CD14-positive monocyte (primary cell): Measurements from ENCODE around the gene DHX29. TPM values are rescaled to one million over a fixed set of nuclear protein-coding genes. Genes with fewer than 3 reads are reported as not detected.
A peak's percentile ranks its signal among the peaks of the same experiment; 100 is the strongest.

Experiments
- DNase-seq, 3 donors: peaks; one replicate each; pipeline ENCODE4 v3.0.0-alpha.2; 2011 to 2022
- H2AFZ ChIP-seq: 2 replicates; pipeline ENCODE4 v1.6.0; 2012; ENCODE audit warnings: mild to moderate bottlenecking, low read depth, low read length, inconsistent platforms; ENCODE audit not compliant: insufficient read depth, poor library complexity, severe bottlenecking
- H3K27ac ChIP-seq, 2 donors: 1 replicate in 1 of 2; 2 replicates in 1 of 2; pipeline ENCODE4 v1.5.1; 2012 to 2013; ENCODE audit warnings: low read length in 2 of 2, control low read depth in 1 of 2, inconsistent platforms in 1 of 2, low read depth in 1 of 2, mild to moderate bottlenecking in 1 of 2
- H3K27me3 ChIP-seq, 2 donors: one replicate each; pipeline versions ENCODE4 v1.6.0 to v1.6.1; 2011 to 2013; ENCODE audit warnings: low read length in 2 of 2; ENCODE audit not compliant: control insufficient read depth in 2 of 2, insufficient read depth in 2 of 2
- H3K36me3 ChIP-seq, 2 donors: replicated peaks in 1 of 2; 1 replicate in 1 of 2; 2 replicates in 1 of 2; pipeline versions ENCODE4 v1.5.1 to v1.6.1; 2012 to 2013; ENCODE audit warnings: low read length in 2 of 2, control low read depth in 1 of 2, inconsistent platforms in 1 of 2, mild to moderate bottlenecking in 1 of 2; ENCODE audit not compliant: insufficient read depth in 2 of 2, control insufficient read depth in 1 of 2
- H3K4me1 ChIP-seq, 2 donors: 1 replicate in 1 of 2; 2 replicates in 1 of 2; pipeline versions ENCODE4 v1.5.1 to v1.6.1; 2012 to 2013; ENCODE audit warnings: low read length in 2 of 2, control low read depth in 1 of 2, inconsistent platforms in 1 of 2, mild to moderate bottlenecking in 1 of 2, moderate library complexity in 1 of 2; ENCODE audit not compliant: insufficient read depth in 2 of 2, control insufficient read depth in 1 of 2
- H3K4me2 ChIP-seq: replicated peaks from 2 replicates; pipeline ENCODE3; 2012; ENCODE audit warnings: low read length, moderate library complexity, mild to moderate bottlenecking; ENCODE audit not compliant: poor library complexity, severe bottlenecking; ENCODE audit errors: extremely low read depth
- H3K4me3 ChIP-seq, 3 experiments: fragments of 200-600 bp in 1 of 3; sonication (generic) in 1 of 3; replicated peaks in 1 of 3; 1 replicate in 2 of 3; 2 replicates in 1 of 3; pipeline ENCODE4 v1.5.1; 2011 to 2013; ENCODE audit warnings: low read length in 3 of 3, mild to moderate bottlenecking in 3 of 3, control low read depth in 2 of 3, low read depth in 2 of 3, inconsistent platforms in 1 of 3, moderate library complexity in 1 of 3
- H3K79me2 ChIP-seq: 2 replicates; pipeline ENCODE4 v1.6.0; 2012; ENCODE audit warnings: mild to moderate bottlenecking, control low read depth, inconsistent platforms, low read length, moderate library complexity; ENCODE audit not compliant: insufficient read depth
- H3K9ac ChIP-seq: 2 replicates; pipeline ENCODE4 v1.6.0; 2017; ENCODE audit warnings: low read length, mild to moderate bottlenecking; ENCODE audit not compliant: insufficient read depth, poor library complexity, severe bottlenecking
- H3K9me3 ChIP-seq, 2 donors: replicated peaks in 1 of 2; 1 replicate in 1 of 2; 2 replicates in 1 of 2; pipeline versions ENCODE4 v1.5.1 to v1.6.1; 2012 to 2013; ENCODE audit warnings: low read length in 2 of 2, control low read depth in 1 of 2; ENCODE audit not compliant: control insufficient read depth in 1 of 2, insufficient read depth in 1 of 2
- H4K20me1 ChIP-seq: 2 replicates; pipeline ENCODE4 v1.6.0; 2012; ENCODE audit warnings: mild to moderate bottlenecking, low read length, control low read depth, moderate library complexity; ENCODE audit not compliant: insufficient read depth
- H3K27ac Mint-ChIP-seq, 7 donors: one replicate each; pipeline ENCODE4 v1.8.0; 2020; ENCODE audit warnings: mild to moderate bottlenecking in 7 of 7, mixed read lengths in 7 of 7, moderate library complexity in 6 of 7, inconsistent platforms in 2 of 7
- H3K27me3 Mint-ChIP-seq, 3 donors: one replicate each; pipeline ENCODE4 v1.8.0; 2021 to 2022; ENCODE audit warnings: low read depth in 3 of 3, mild to moderate bottlenecking in 3 of 3, mixed read lengths in 3 of 3, moderate library complexity in 3 of 3, inconsistent platforms in 1 of 3
- H3K36me3 Mint-ChIP-seq, 2 donors: one replicate each; pipeline ENCODE4 v1.8.0; 2020; ENCODE audit warnings: mixed read lengths in 2 of 2, inconsistent platforms in 1 of 2, mild to moderate bottlenecking in 1 of 2
- H3K4me1 Mint-ChIP-seq: one replicate; pipeline ENCODE4 v1.8.0; 2020; ENCODE audit warnings: mild to moderate bottlenecking, mixed read lengths
- H3K4me3 Mint-ChIP-seq, 2 donors: one replicate each; pipeline ENCODE4 v1.8.0; 2020; ENCODE audit warnings: mild to moderate bottlenecking in 2 of 2, mixed read lengths in 2 of 2, moderate library complexity in 1 of 2
- H3K9me3 Mint-ChIP-seq, 7 donors: one replicate each; pipeline ENCODE4 v1.8.0; 2020 to 2022; ENCODE audit warnings: mixed read lengths in 7 of 7, mild to moderate bottlenecking in 6 of 7, moderate library complexity in 6 of 7, inconsistent platforms in 2 of 7
- WGBS: methylation state at CpG from one replicate; pipeline ENCODE4 v1.1.5; 2013; ENCODE audit warnings: missing lambda C conversion rate; ENCODE audit not compliant: insufficient coverage; 5-methylcytosine and 5-hydroxymethylcytosine counted together
- intact Hi-C, 2 donors: fragments of 100-400 bp; cut with micrococcal nuclease; formaldehyde crosslinking; loops; one replicate each; pipeline versions ENCODE4 v1.15.0 to v1.15.1; 2023
- polyA plus RNA-seq, 3 donors: library from polyadenylated mRNA; depleted of rRNA in 1 of 3; unstranded in 2 of 3; stranded (reverse) in 1 of 3; fragments of 300-500 nt in 2 of 3; fragments of >200 nt in 1 of 3; fragmentation: Illumina TruSeq in 2 of 3; gene quantifications; 1 replicate in 2 of 3; 2 replicates in 1 of 3; pipeline ENCODE4 v1.2.3, GENCODE V29; 2012 to 2021
- TF ChIP-seq, protein P1 (sequence below): fragments of 200-600 bp; IDR thresholded peaks from one replicate; pipeline ENCODE4 v1.8.0; 2022; ENCODE audit warnings: antibody characterized with exemption, mild to moderate bottlenecking

DHX29 gene
- polyA plus RNA-seq, 3 donors, result 5.2 to 15.9 (median 9.7) TPM

DNA sequence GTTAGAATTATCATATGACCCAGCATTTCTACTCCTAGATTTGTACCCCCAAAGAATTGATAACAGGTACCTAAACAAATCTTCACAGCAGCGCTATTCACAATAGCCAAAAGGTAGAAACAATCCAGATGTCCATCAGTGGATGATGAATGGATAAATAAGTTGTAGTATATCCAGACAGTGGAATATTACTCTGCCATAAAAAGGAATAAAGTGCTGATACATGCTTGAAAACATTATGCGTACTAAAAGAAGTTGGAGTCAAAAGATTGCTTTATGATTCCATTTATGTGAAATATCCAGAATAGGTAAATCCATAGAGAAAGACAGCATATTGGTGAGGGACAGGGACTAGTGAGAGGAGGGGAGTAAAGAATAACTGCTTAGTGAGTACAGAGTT lies 26.3 kb upstream of the DHX29 start:
- WGBS, result 100% methylated on average over 1 of the region's 2 CpGs
- no peaks in the 10 kb centered on the region for H3K9me3 Mint-ChIP-seq
- H3K27ac ChIP-seq, result no peak overlapping the region
- no peak overlapping the region for H3K9ac ChIP-seq
- H3K79me2 ChIP-seq, result peaks cover 16% of the 10 kb centered on the region
- H3K27ac Mint-ChIP-seq, result peak overlapping the region in 1 of 7 donors; percentile 38
- no peaks in the 10 kb centered on the region for H3K4me1 ChIP-seq
- intact Hi-C loops, result no loop called here
- peaks cover 61 to 78% of the 10 kb centered on the region in 2 donors for H3K36me3 ChIP-seq
- H3K4me3 Mint-ChIP-seq, result no peak overlapping the region
- peaks cover 16% of the 10 kb centered on the region for H4K20me1 ChIP-seq
- H2AFZ ChIP-seq, result no peak overlapping the region
- H3K4me1 Mint-ChIP-seq, result peaks cover 4% of the 10 kb centered on the region
- no peak overlapping the region for H3K4me3 ChIP-seq
- TF ChIP-seq, protein P1, sequence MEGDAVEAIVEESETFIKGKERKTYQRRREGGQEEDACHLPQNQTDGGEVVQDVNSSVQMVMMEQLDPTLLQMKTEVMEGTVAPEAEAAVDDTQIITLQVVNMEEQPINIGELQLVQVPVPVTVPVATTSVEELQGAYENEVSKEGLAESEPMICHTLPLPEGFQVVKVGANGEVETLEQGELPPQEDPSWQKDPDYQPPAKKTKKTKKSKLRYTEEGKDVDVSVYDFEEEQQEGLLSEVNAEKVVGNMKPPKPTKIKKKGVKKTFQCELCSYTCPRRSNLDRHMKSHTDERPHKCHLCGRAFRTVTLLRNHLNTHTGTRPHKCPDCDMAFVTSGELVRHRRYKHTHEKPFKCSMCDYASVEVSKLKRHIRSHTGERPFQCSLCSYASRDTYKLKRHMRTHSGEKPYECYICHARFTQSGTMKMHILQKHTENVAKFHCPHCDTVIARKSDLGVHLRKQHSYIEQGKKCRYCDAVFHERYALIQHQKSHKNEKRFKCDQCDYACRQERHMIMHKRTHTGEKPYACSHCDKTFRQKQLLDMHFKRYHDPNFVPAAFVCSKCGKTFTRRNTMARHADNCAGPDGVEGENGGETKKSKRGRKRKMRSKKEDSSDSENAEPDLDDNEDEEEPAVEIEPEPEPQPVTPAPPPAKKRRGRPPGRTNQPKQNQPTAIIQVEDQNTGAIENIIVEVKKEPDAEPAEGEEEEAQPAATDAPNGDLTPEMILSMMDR, result no peak
- no peaks in the 10 kb centered on the region for H3K27me3 ChIP-seq
- H3K9me3 ChIP-seq, result no peaks in the 10 kb centered on the region
- H3K36me3 Mint-ChIP-seq, result peaks cover 53 to 66% of the 10 kb centered on the region in 2 donors
- no peak overlapping the region for H3K4me2 ChIP-seq
- no peaks in the 10 kb centered on the region for H3K27me3 Mint-ChIP-seq
- no peak for DNase-seq

- H3K36me3 Mint-ChIP-seq, result peaks cover 56 to 63% of the 10 kb centered on the region in 2 donors
- Histone ChIP-seq H3K4me3 (no peak overlapping the region), H4K20me1 (peaks cover 16% of the 10 kb centered on the region), H3K36me3 (peaks cover 69 to 79% of the 10 kb centered on the region in 2 donors), H3K27me3 (no peaks in the 10 kb centered on the region), H3K9me3 (no peaks in the 10 kb centered on the region), H3K9ac (no peak overlapping the region), H3K79me2 (peaks cover 16% of the 10 kb centered on the region), H2AFZ (no peak overlapping the region), H3K4me2 (no peak overlapping the region), H3K4me1 (no peaks in the 10 kb centered on the region), H3K27ac (no peak overlapping the region)
- intact Hi-C loops, result no loop called here
- H3K4me1 Mint-ChIP-seq, result no peaks in the 10 kb centered on the region
- TF ChIP-seq, protein P1, result no peak
- no peaks in the 10 kb centered on the region for H3K9me3 Mint-ChIP-seq
- WGBS, result no CpG with 5 or more reads among the region's 1 CpG
- H3K27ac Mint-ChIP-seq, result peak overlapping the region in 1 of 7 donors; percentile 46
- H3K27me3 Mint-ChIP-seq, result no peaks in the 10 kb centered on the region
- H3K4me3 Mint-ChIP-seq, result no peak overlapping the region
- DNase-seq, result no peak
These were observed 25.5 kb upstream of the DHX29 start for GRCh38 chr5:55333017-55333416.
